Vagina (tissue), 2 donors: ENCODE measurements around the gene DDC. TPM values are rescaled to one million over a fixed set of nuclear protein-coding genes. Genes with fewer than 3 reads are reported as not detected.
A peak's percentile ranks its signal among the peaks of the same experiment; 100 is the strongest.

Experiments used
- DNase-seq, 2 donors: peaks; one replicate each; pipeline ENCODE4 v3.0.0-alpha.2; 2017; ENCODE audit errors: extremely low spot score in 2 of 2
- H3K27ac ChIP-seq: fragments of 200-600 bp; sonication (generic); one replicate; pipeline ENCODE4 v1.5.1; 2019
- H3K27me3 ChIP-seq: fragments of 200-600 bp; sonication (generic); one replicate; pipeline ENCODE4 v1.5.1; 2019
- H3K36me3 ChIP-seq, 2 donors: fragments of 200-600 bp; sonication (generic); one replicate each; pipeline ENCODE4 v1.5.1; 2017 to 2019
- H3K4me1 ChIP-seq: fragments of 200-600 bp; sonication (generic); one replicate; pipeline ENCODE4 v1.5.1; 2019
- H3K4me3 ChIP-seq, 2 donors: fragments of 200-600 bp; sonication (generic); 1 replicate in 1 of 2; 2 replicates in 1 of 2; pipeline ENCODE4 v1.5.1; 2016 to 2019
- H3K9me3 ChIP-seq: fragments of 200-600 bp; sonication (generic); one replicate; pipeline ENCODE4 v1.5.1; 2019
- CTCF ChIP-seq, 3 experiments: fragments of 450-650 bp in 2 of 3; fragments of 200-600 bp in 1 of 3; sonication (generic) in 1 of 3; IDR thresholded peaks; one replicate each; pipeline ENCODE4 v1.5.1; 2017 to 2019; ENCODE audit warnings: antibody characterized with exemption in 3 of 3, mild to moderate bottlenecking in 2 of 3, moderate library complexity in 2 of 3
- POLR2A ChIP-seq, 2 donors: fragments of 450-650 bp; IDR thresholded peaks; one replicate each; pipeline ENCODE4 v1.6.1; 2017; ENCODE audit warnings: antibody characterized with exemption in 2 of 2, mild to moderate bottlenecking in 2 of 2, moderate library complexity in 2 of 2
- POLR2AphosphoS5 ChIP-seq, 2 donors: sonication (generic); formaldehyde crosslinking; IDR thresholded peaks; one replicate each; pipeline ENCODE4 v1.9.0; 2017; ENCODE audit warnings: antibody characterized with exemption in 2 of 2, mild to moderate bottlenecking in 2 of 2, low read depth in 1 of 2; ENCODE audit not compliant: insufficient read depth in 1 of 2
- intact Hi-C: fragments of 100-400 bp; cut with DNase I; formaldehyde crosslinking; loops from one replicate; pipeline ENCODE4 v1.15.1; 2023
- total RNA-seq: library from RNA; depleted of rRNA; stranded (reverse); fragments of >200 nt; gene quantifications from one replicate; pipeline ENCODE4 v1.2.3, GENCODE V29; 2016

Gene DDC
- total RNA-seq, 1 donor from 2014 or later = 1.7 TPM

GRCh38 chr7:50544992-50545391 is 20.2 kb downstream of the DDC start:
- TF ChIP-seq CTCF (IDR thresholded peaks at IDR 0.05) = no peak
- no peaks in the 10 kb centered on the region for H3K9me3 ChIP-seq
- peak in 1 of 2 donors; percentile 16 for DNase-seq
- intact Hi-C loops = no loop called here
- no peak overlapping the region for H3K4me3 ChIP-seq
- H3K27me3 ChIP-seq = no peaks in the 10 kb centered on the region
- H3K27ac ChIP-seq = no peak overlapping the region
- H3K36me3 ChIP-seq = no peaks in the 10 kb centered on the region
- H3K4me1 ChIP-seq = no peaks in the 10 kb centered on the region

- DNase-seq = peak in 1 of 2 donors; percentile 93
Observed at GRCh38 chr7:50543776-50544442, 21.3 kb downstream of the DDC start.

GRCh38 chr7:50542132-50542531 is 23.1 kb downstream of the DDC start:
- no peak for DNase-seq
- no peaks in the 10 kb centered on the region for H3K36me3 ChIP-seq
- H3K27me3 ChIP-seq = no peaks in the 10 kb centered on the region
- TF ChIP-seq POLR2AphosphoS5 (IDR thresholded peaks at IDR 0.05; ENCODE audit: insufficient read depth in 1 of 2, low read depth in 1 of 2) (no peak), POLR2A (IDR thresholded peaks at IDR 0.05) (no peak), CTCF (IDR thresholded peaks at IDR 0.05) (no peak)
- no peak overlapping the region for H3K27ac ChIP-seq
- H3K4me3 ChIP-seq = no peak overlapping the region
- H3K4me1 ChIP-seq = no peaks in the 10 kb centered on the region
- intact Hi-C loops = no loop called here
- no peaks in the 10 kb centered on the region for H3K9me3 ChIP-seq

More at GRCh38 chr7:50543776-50544442, 21.3 kb downstream of the DDC start:
- no peaks in the 10 kb centered on the region for H3K9me3 ChIP-seq
- TF ChIP-seq POLR2AphosphoS5 (IDR thresholded peaks at IDR 0.05; ENCODE audit: insufficient read depth in 1 of 2, low read depth in 1 of 2) = no peak
- no peak for TF ChIP-seq POLR2A (IDR thresholded peaks at IDR 0.05)
- no peak for TF ChIP-seq CTCF (IDR thresholded peaks at IDR 0.05)
- no peaks in the 10 kb centered on the region for H3K4me1 ChIP-seq
- no peak overlapping the region for H3K4me3 ChIP-seq
- intact Hi-C loops = no loop called here
- no peaks in the 10 kb centered on the region for H3K36me3 ChIP-seq
- no peaks in the 10 kb centered on the region for H3K27me3 ChIP-seq
- H3K27ac ChIP-seq = no peak overlapping the region

GRCh38 chr7:50540785-50541579 is 24.2 kb downstream of the DDC start:
- intact Hi-C loops = no loop called here
- DNase-seq = no peak
- H3K27me3 ChIP-seq = no peaks in the 10 kb centered on the region
- no peaks in the 10 kb centered on the region for H3K4me1 ChIP-seq
- H3K36me3 ChIP-seq = no peaks in the 10 kb centered on the region
- no peaks in the 10 kb centered on the region for H3K9me3 ChIP-seq
- TF ChIP-seq CTCF (IDR thresholded peaks at IDR 0.05) (no peak), POLR2A (IDR thresholded peaks at IDR 0.05) (no peak), POLR2AphosphoS5 (IDR thresholded peaks at IDR 0.05; ENCODE audit: insufficient read depth in 1 of 2, low read depth in 1 of 2) (no peak)
- no peak overlapping the region for H3K4me3 ChIP-seq
- no peak overlapping the region for H3K27ac ChIP-seq

GRCh38 chr7:50539725-50540124 is 25.5 kb downstream of the DDC start:
- no peaks in the 10 kb centered on the region for H3K36me3 ChIP-seq
- no peak overlapping the region for H3K4me3 ChIP-seq
- no peak overlapping the region for H3K27ac ChIP-seq
- H3K27me3 ChIP-seq = no peaks in the 10 kb centered on the region
- no peak for TF ChIP-seq CTCF (IDR thresholded peaks at IDR 0.05)
- TF ChIP-seq POLR2A (IDR thresholded peaks at IDR 0.05) = no peak
- TF ChIP-seq POLR2AphosphoS5 (IDR thresholded peaks at IDR 0.05; ENCODE audit: insufficient read depth in 1 of 2, low read depth in 1 of 2) = no peak
- no peaks in the 10 kb centered on the region for H3K9me3 ChIP-seq
- H3K4me1 ChIP-seq = no peaks in the 10 kb centered on the region
- no peak for DNase-seq
- intact Hi-C loops = no loop called here
